ENCODE results near the gene TAF5L.

Gene TAF5L

DNA sequence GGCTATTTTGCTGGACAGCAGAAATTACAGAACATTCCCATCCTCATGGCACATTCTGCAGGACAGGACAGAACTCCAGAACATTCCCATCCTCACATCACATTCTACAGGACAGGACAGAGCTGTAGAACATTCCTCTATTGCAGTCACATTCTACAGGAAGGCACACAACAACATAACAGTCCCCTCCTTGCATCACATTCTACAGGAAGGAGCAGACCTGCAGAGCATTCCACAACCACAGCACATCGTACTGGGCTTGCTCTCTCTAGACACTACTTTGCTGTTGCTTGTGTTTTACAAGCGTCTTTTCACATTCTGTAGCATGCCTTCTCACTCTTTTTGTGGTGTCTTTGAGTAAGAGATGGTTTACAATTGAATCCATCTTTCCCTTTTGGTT lies 40.6 kb downstream of the TAF5L start:
- H3K9me3 ChIP-seq (ENCODE audit: control insufficient read depth, insufficient read depth, low read depth, low read length): no peaks in the 10 kb centered on the region
- H3K27me3 ChIP-seq (ENCODE audit: control insufficient read depth, insufficient read depth, low read length): no peaks in the 10 kb centered on the region
- no peak overlapping the region for H3K9ac ChIP-seq (ENCODE audit: low read length)
- H3K36me3 ChIP-seq (ENCODE audit: control insufficient read depth, insufficient read depth, low read length): no peaks in the 10 kb centered on the region
- H3K4me3 ChIP-seq (ENCODE audit: low read depth, low read length): no peak overlapping the region
- no peak overlapping the region for H3K27ac ChIP-seq (ENCODE audit: low read depth, low read length)
- no peaks in the 10 kb centered on the region for H3K4me1 ChIP-seq (ENCODE audit: control insufficient read depth, insufficient read depth, low read length)

DNA sequence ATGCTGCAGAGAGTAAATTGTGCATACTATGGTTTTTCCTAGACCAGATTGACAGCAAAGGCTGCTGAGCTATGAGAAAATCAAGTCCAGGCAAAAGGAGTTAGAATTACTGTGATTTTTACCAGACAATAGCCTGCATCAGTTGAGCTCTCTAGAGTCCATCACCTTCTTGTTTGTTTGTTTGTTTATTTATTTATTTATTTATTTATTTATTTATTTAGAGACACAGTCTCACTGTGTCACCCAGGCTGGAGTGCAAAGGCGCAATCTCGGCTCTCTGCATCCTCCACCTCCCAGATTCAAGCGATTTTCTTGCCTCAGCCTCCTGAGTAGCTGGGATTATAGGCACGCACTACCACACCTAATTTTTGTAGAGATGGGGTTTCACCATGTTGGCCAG lies 43.2 kb downstream of the TAF5L start:
- H3K27me3 ChIP-seq (ENCODE audit: control insufficient read depth, insufficient read depth, low read length): no peaks in the 10 kb centered on the region
- H3K9ac ChIP-seq (ENCODE audit: low read length): no peak overlapping the region
- no peaks in the 10 kb centered on the region for H3K36me3 ChIP-seq (ENCODE audit: control insufficient read depth, insufficient read depth, low read length)
- H3K4me3 ChIP-seq (ENCODE audit: low read depth, low read length): no peak overlapping the region
- no peak overlapping the region for H3K27ac ChIP-seq (ENCODE audit: low read depth, low read length)
- H3K4me1 ChIP-seq (ENCODE audit: control insufficient read depth, insufficient read depth, low read length): peaks cover 12% of the 10 kb centered on the region
- no peaks in the 10 kb centered on the region for H3K9me3 ChIP-seq (ENCODE audit: control insufficient read depth, insufficient read depth, low read depth, low read length)

DNA sequence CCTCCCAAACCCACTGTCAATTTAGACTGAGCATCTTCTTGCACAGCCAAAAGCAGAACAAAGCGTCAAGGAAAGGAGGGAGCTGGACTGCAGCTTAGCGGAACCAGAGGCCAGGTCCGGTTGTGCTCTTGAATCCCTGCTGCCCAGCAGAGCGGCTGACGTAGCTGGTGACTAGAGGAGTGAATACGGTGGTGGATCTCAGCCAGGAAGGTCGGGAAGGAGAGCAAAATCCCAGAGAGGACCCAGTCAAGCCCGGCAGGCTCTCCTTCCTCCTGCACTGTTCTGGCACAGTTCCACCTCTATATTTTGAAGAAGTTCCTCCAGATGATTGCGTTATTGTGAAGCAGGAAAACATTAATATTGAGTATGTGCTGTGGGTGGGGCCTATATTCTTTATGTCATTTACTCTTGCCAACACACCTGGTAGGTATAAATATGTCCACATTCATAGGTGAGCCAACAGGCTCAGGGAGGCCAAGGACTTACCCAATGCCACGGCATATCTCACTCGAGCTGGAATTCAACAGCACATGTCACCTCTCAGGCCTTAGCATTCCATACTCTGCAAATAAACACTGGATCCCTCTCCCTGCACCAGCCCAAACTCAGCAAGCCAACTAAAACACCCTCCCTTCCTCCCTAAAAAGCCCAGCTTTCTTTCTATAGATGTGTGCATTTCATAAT lies 43.8 kb downstream of the TAF5L start:
- Histone ChIP-seq H3K27me3 (ENCODE audit: control insufficient read depth, insufficient read depth, low read length) (no peaks in the 10 kb centered on the region), H3K9me3 (ENCODE audit: control insufficient read depth, insufficient read depth, low read depth, low read length) (no peaks in the 10 kb centered on the region), H3K36me3 (ENCODE audit: control insufficient read depth, insufficient read depth, low read length) (no peaks in the 10 kb centered on the region), H3K27ac (ENCODE audit: low read depth, low read length) (no peak overlapping the region), H3K9ac (ENCODE audit: low read length) (no peak overlapping the region), H3K4me3 (ENCODE audit: low read depth, low read length) (no peak overlapping the region), H3K4me1 (ENCODE audit: control insufficient read depth, insufficient read depth, low read length) (peaks cover 12% of the 10 kb centered on the region)

DNA sequence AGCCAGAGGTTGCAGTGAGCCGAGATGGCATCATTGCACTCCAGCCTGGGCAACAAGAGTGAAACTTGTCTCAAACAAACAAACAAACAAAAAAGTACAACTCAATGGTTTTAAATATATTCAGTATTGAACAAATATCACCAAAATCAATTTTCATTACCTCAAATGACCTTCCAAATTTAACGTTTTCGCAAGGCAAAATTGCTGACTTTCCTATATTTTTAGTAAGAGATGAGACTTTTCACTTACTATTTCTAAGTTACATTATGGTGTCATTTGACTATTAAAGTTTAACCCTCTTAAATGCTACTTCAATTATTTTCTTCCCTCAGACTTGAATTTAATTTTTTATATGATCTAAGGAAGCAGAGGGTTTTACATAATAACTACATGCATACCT lies 44.4 kb downstream of the TAF5L start:
- Histone ChIP-seq H3K27me3 (ENCODE audit: control insufficient read depth, insufficient read depth, low read length) (no peaks in the 10 kb centered on the region), H3K9me3 (ENCODE audit: control insufficient read depth, insufficient read depth, low read depth, low read length) (no peaks in the 10 kb centered on the region), H3K4me1 (ENCODE audit: control insufficient read depth, insufficient read depth, low read length) (peaks cover 12% of the 10 kb centered on the region), H3K9ac (ENCODE audit: low read length) (no peak overlapping the region), H3K4me3 (ENCODE audit: low read depth, low read length) (no peak overlapping the region), H3K36me3 (ENCODE audit: control insufficient read depth, insufficient read depth, low read length) (no peaks in the 10 kb centered on the region), H3K27ac (ENCODE audit: low read depth, low read length) (no peak overlapping the region)

DNA sequence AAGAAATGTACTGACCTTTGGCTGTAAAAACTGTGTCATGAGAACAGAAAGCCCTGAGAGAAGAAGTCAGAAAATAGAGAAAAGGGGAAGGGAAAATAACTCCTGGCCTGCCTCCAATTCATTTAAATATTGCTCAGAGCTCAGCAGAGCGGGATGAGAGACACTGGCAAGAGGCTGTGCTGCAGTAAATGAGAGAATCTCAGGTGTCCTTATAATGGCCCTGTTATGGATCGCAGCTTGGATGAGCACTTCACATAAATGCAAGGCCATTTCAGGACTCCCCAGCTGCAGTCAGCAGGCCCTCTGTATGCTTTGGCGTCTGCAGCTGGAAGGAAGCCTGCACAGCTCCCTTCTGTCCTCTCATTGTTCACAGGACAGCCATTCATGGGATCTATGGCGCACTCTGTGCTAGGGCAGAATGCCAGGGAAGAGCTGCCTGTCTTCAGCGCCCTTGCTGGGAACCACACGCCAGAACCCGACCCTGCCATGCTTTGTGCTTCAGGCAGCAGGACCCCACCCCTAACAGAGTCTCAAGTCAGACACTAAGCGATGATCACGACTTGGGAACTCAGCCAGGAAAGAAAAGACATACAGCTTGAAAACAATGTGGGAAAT lies 46.8 kb downstream of the TAF5L start:
- H3K36me3 ChIP-seq (ENCODE audit: control insufficient read depth, insufficient read depth, low read length): no peaks in the 10 kb centered on the region
- no peak overlapping the region for H3K4me3 ChIP-seq (ENCODE audit: low read depth, low read length)
- no peak overlapping the region for H3K9ac ChIP-seq (ENCODE audit: low read length)
- no peaks in the 10 kb centered on the region for H3K27me3 ChIP-seq (ENCODE audit: control insufficient read depth, insufficient read depth, low read length)
- H3K9me3 ChIP-seq (ENCODE audit: control insufficient read depth, insufficient read depth, low read depth, low read length): no peaks in the 10 kb centered on the region
- peaks cover 12% of the 10 kb centered on the region for H3K4me1 ChIP-seq (ENCODE audit: control insufficient read depth, insufficient read depth, low read length)
- no peak overlapping the region for H3K27ac ChIP-seq (ENCODE audit: low read depth, low read length)

DNA sequence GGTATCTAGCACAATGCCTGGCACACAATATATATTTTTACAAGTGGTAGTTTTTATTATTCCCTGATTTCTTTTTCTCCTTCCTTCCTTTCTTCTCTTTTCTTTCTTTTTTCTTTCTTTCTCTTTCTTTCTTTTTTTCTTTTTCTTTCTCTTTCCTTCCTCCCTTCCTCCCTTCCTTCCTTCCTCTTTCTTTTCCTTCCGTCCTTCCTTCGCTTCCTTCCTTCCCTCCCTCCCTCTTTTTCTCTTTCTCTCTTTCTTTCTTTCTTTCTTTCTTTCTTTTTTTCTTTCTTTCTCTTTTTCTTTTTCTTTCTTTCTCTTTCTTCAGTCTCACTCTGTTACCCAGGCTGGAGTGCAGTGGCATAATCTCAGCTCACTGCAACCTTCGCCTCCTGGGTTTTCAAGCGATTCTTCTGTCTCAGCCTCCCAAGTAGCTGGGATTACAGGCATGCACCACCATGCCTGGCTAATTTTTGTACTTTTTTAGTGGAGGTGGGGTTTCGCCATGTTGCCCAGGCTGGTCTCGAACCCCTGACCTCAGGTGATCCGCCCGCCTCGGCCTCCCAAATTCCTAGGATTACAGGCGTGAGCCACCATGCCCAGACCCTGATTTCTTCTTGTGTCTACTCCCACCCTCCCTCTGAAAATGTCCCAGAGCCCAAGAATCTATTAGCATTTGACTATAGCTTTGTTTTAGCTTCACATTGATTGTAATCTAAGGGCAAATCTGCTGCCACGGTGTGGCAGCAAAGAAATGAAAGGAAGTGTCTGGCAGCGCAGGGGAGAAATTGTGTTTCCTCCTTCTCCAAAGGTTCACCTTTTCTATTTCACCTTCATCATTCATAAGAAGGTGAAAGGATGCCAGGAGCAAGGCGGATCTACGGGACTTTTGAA lies 47.5 kb downstream of the TAF5L start:
- Histone ChIP-seq H3K9ac (ENCODE audit: low read length) (no peak overlapping the region), H3K27me3 (ENCODE audit: control insufficient read depth, insufficient read depth, low read length) (no peaks in the 10 kb centered on the region), H3K27ac (ENCODE audit: low read depth, low read length) (no peak overlapping the region), H3K4me3 (ENCODE audit: low read depth, low read length) (no peak overlapping the region), H3K36me3 (ENCODE audit: control insufficient read depth, insufficient read depth, low read length) (no peaks in the 10 kb centered on the region), H3K9me3 (ENCODE audit: control insufficient read depth, insufficient read depth, low read depth, low read length) (no peaks in the 10 kb centered on the region), H3K4me1 (ENCODE audit: control insufficient read depth, insufficient read depth, low read length) (peaks cover 12% of the 10 kb centered on the region)

DNA sequence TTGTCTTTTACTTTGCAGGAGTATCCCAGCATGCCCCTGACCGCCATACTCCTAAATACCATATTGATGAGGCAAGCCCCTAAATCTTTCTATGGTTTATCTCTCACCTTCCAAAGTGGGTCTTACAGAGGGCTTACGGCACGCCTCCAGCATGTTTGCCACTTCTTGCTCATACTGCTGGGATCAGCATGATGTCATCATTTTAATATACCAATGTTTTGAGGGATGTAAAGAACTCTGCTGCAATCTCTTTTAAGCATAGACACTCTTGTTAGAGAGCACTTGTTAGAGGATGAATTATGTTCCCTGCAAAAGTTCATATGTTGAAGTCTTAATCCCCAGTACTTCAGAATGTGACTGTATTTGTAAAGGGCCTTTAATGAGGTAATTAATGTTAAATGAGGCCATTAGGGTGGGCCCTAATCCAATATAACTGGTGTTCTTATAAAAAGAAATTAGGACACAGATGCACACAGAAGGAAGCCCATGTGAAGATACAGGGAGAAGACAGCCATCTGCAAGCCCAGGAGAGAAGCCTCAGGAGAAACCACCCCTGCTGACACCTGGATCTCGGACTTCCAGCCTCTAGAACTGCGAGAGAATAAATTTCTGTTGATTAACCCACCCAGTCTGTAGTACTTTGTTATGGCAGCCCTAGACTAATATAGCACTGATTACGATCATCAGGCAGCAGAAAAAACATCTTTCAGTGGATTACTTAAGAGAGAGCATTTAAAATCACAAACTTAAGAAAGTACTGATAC lies 51.1 kb downstream of the TAF5L start:
- no peak overlapping the region for H3K4me3 ChIP-seq (ENCODE audit: low read depth, low read length)
- H3K27me3 ChIP-seq (ENCODE audit: control insufficient read depth, insufficient read depth, low read length): no peaks in the 10 kb centered on the region
- peaks cover 12% of the 10 kb centered on the region for H3K4me1 ChIP-seq (ENCODE audit: control insufficient read depth, insufficient read depth, low read length)
- H3K36me3 ChIP-seq (ENCODE audit: control insufficient read depth, insufficient read depth, low read length): no peaks in the 10 kb centered on the region
- H3K9me3 ChIP-seq (ENCODE audit: control insufficient read depth, insufficient read depth, low read depth, low read length): no peaks in the 10 kb centered on the region
- no peak overlapping the region for H3K27ac ChIP-seq (ENCODE audit: low read depth, low read length)
- no peak overlapping the region for H3K9ac ChIP-seq (ENCODE audit: low read length)

DNA sequence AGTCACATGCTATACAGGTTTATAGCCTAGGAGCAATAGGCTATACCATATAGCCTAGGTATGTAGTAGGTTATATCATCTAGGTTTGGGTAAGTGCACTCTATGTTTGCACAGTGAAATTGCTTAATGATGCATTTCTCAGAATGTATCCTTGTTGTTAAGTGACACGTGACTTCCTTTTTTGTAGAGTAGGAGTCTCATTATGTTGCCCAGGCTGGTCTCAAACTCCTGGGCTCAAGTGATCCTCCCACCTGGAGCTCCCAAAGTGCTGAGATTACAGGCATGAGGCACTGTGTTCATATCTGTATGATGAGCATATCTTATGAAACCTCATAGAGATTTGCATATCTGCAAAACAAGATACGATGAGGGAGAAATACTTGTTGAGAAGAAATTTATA lies 53.6 kb downstream of the TAF5L start:
- Histone ChIP-seq H3K27me3 (ENCODE audit: control insufficient read depth, insufficient read depth, low read length) (no peaks in the 10 kb centered on the region), H3K9me3 (ENCODE audit: control insufficient read depth, insufficient read depth, low read depth, low read length) (no peaks in the 10 kb centered on the region), H3K36me3 (ENCODE audit: control insufficient read depth, insufficient read depth, low read length) (no peaks in the 10 kb centered on the region), H3K9ac (ENCODE audit: low read length) (no peak overlapping the region), H3K27ac (ENCODE audit: low read depth, low read length) (no peak overlapping the region), H3K4me3 (ENCODE audit: low read depth, low read length) (no peak overlapping the region), H3K4me1 (ENCODE audit: control insufficient read depth, insufficient read depth, low read length) (no peaks in the 10 kb centered on the region)

DNA sequence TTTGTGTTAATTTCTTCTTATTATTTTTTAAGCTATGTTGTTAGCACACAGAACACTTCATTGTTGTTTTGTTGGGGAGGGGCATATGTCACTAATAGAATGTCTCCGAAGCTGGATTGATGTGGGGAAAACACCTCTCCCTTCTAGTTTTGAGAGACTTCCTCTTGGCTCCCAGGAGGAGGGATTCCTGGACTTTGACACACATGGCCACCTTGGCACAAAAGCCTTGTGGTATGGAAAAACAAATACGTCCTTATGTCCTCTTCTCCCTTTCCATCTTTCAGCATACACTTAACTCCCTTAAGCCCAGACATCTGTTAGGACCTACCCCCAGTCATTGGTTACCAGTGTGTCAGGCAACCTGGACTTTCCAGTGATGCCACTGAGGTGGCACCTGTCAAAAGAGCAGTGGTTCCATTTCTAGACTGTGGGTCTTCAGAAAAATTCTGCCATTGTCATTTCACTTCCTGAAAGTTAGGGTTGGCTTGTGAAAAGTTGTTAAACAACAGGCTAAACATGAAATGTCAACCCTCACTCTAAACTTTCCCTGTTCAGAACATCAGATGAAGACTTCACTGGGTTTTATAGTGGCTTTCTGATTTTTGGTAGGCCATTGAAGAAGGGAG lies 54.9 kb downstream of the TAF5L start:
- Histone ChIP-seq H3K27ac (ENCODE audit: low read depth, low read length) (no peak overlapping the region), H3K27me3 (ENCODE audit: control insufficient read depth, insufficient read depth, low read length) (no peaks in the 10 kb centered on the region), H3K4me1 (ENCODE audit: control insufficient read depth, insufficient read depth, low read length) (no peaks in the 10 kb centered on the region), H3K4me3 (ENCODE audit: low read depth, low read length) (no peak overlapping the region), H3K9ac (ENCODE audit: low read length) (no peak overlapping the region), H3K9me3 (ENCODE audit: control insufficient read depth, insufficient read depth, low read depth, low read length) (no peaks in the 10 kb centered on the region), H3K36me3 (ENCODE audit: control insufficient read depth, insufficient read depth, low read length) (no peaks in the 10 kb centered on the region)

DNA sequence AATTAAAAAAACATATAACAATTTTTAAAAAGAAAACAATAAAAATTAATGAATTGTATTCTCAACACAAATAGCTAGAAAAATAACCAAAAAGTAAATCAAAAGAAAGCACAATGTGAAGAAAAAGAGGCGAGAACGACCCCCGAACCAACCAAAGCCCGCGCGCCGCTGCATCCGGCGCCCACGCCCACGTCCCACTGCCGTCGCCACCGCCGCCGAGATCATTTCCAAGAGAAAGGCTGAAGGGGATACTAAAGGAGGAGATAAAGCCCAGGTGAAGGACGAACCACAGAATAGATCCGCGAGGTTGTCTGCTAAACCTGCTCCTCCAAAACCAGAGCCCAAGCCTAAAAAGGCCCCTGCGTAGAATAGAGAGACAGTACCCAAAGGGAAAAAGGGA lies 55.6 kb downstream of the TAF5L start:
- Histone ChIP-seq H3K27me3 (ENCODE audit: control insufficient read depth, insufficient read depth, low read length) (no peaks in the 10 kb centered on the region), H3K36me3 (ENCODE audit: control insufficient read depth, insufficient read depth, low read length) (no peaks in the 10 kb centered on the region), H3K9me3 (ENCODE audit: control insufficient read depth, insufficient read depth, low read depth, low read length) (no peaks in the 10 kb centered on the region), H3K9ac (ENCODE audit: low read length) (no peak overlapping the region), H3K4me1 (ENCODE audit: control insufficient read depth, insufficient read depth, low read length) (no peaks in the 10 kb centered on the region), H3K27ac (ENCODE audit: low read depth, low read length) (no peak overlapping the region), H3K4me3 (ENCODE audit: low read depth, low read length) (no peak overlapping the region)
